ENCODE results near the gene SYNPR.

GRCh38 chr3:63607716-63608115, 329.6 kb downstream of the SYNPR start:
- TF ChIP-seq, protein P1, sequence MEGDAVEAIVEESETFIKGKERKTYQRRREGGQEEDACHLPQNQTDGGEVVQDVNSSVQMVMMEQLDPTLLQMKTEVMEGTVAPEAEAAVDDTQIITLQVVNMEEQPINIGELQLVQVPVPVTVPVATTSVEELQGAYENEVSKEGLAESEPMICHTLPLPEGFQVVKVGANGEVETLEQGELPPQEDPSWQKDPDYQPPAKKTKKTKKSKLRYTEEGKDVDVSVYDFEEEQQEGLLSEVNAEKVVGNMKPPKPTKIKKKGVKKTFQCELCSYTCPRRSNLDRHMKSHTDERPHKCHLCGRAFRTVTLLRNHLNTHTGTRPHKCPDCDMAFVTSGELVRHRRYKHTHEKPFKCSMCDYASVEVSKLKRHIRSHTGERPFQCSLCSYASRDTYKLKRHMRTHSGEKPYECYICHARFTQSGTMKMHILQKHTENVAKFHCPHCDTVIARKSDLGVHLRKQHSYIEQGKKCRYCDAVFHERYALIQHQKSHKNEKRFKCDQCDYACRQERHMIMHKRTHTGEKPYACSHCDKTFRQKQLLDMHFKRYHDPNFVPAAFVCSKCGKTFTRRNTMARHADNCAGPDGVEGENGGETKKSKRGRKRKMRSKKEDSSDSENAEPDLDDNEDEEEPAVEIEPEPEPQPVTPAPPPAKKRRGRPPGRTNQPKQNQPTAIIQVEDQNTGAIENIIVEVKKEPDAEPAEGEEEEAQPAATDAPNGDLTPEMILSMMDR (conservative IDR thresholded peaks at IDR 0.05; ENCODE audit: low read depth, low read length), result no peak
- no peak for TF ChIP-seq EZH2 (IDR thresholded peaks at IDR 0.05; ENCODE audit: borderline replicate concordance, low read depth, low read length, poor library complexity, severe bottlenecking)

All from A673 (cell line).